Left lung (tissue), 10 donors: Measurements from ENCODE around the gene RSAD2. TPM values are rescaled to one million over a fixed set of nuclear protein-coding genes. Genes with fewer than 3 reads are reported as not detected.

ENCODE experiments used
- ATAC-seq: fragments of 200-7000 bp; cut with Tn5 transposase; one replicate; pipeline ENCODE4 v1.9.1; 2020; ENCODE audit warnings: moderate library complexity
- DNase-seq, 4 donors: peaks; one replicate each; pipeline ENCODE4 v3.0.0-alpha.2; 2013 to 2020
- H3K27ac ChIP-seq, 2 donors: fragments of 200-600 bp; sonication (generic) in 1 of 2; one replicate each; pipeline versions ENCODE4 v1.5.0 to v1.8.0; 2020 to 2021
- H3K27me3 ChIP-seq, 2 donors: fragments of 200-600 bp; sonication (generic) in 1 of 2; one replicate each; pipeline versions ENCODE4 v1.5.0 to v1.8.0; 2020 to 2021
- H3K36me3 ChIP-seq, 2 donors: fragments of 200-600 bp; sonication (generic) in 1 of 2; one replicate each; pipeline versions ENCODE4 v1.5.0 to v1.8.0; 2020 to 2021
- H3K4me1 ChIP-seq, 2 donors: fragments of 200-600 bp; one replicate each; pipeline ENCODE4 v1.8.0; 2021
- H3K4me3 ChIP-seq, 2 donors: fragments of 200-600 bp; sonication (generic) in 1 of 2; one replicate each; pipeline versions ENCODE4 v1.5.0 to v1.8.0; 2020 to 2021; ENCODE audit warnings: mild to moderate bottlenecking in 1 of 2
- H3K9me3 ChIP-seq, 2 donors: fragments of 200-600 bp; sonication (generic) in 1 of 2; one replicate each; pipeline versions ENCODE4 v1.5.0 to v1.8.0; 2020 to 2021
- CTCF ChIP-seq, 2 donors: fragments of 200-600 bp; sonication (generic) in 1 of 2; IDR thresholded peaks; one replicate each; pipeline versions ENCODE4 v1.5.0 to v1.8.0; 2021; ENCODE audit warnings: antibody characterized with exemption in 2 of 2
- intact Hi-C, 2 donors: fragments of 100-400 bp; cut with DNase I; formaldehyde crosslinking; loops; one replicate each; pipeline versions ENCODE4 v1.11.2 to v1.14.2; 2022
- polyA plus RNA-seq, 6 donors: library from polyadenylated mRNA; unstranded; fragments of 120-200 nt; gene quantifications; one replicate each; pipeline ENCODE4 v1.2.1, GENCODE V29; 2013; ENCODE audit not compliant: insufficient read length in 6 of 6
- total RNA-seq, 2 donors: library from RNA; stranded (reverse); fragmentation: NEBNext Ultra II Directional; extraction: Animal tissue kit (Norgen Biotek cat#: 25700); gene quantifications; one replicate each; pipeline ENCODE4 v1.2.1, GENCODE V29; 2021
- donor health status: DM: no; HTN: yes; CAD: no.
- donor health status: DM: no; HTN: no; CAD: no.

RSAD2 gene
- total and polyA plus RNA-seq, 8 donors: 3.5 to 23.1 (median 4.8) TPM

- peaks cover 0 to 32% of the 10 kb centered on the region in 2 donors for H3K4me1 ChIP-seq
- H3K9me3 ChIP-seq: peaks cover 0 to 17% of the 10 kb centered on the region in 2 donors
- H3K27me3 ChIP-seq: no peaks in the 10 kb centered on the region
- intact Hi-C loops: no loop called here
- H3K36me3 ChIP-seq: peaks cover 0 to 46% of the 10 kb centered on the region in 2 donors
- peak overlapping the region in 1 of 2 donors; percentile 65 for H3K4me3 ChIP-seq
- ATAC-seq (no peak), DNase-seq (peak in 1 of 4 donors; percentile 38)
- H3K27ac ChIP-seq: peak overlapping the region in 1 of 2 donors; percentile 94
- no peak for TF ChIP-seq CTCF (IDR thresholded peaks at IDR 0.05)
Observed at GRCh38 chr2:6863792-6864191, 13.8 kb upstream of the RSAD2 start.

GRCh38 chr2:6864231-6864754, 13.3 kb upstream of the RSAD2 start:
- peak overlapping the region in 1 of 2 donors; percentile 65 for H3K4me3 ChIP-seq
- DNase-seq (no peak), ATAC-seq (no peak)
- H3K27ac ChIP-seq: peak overlapping the region; percentile 79 to 94
- H3K4me1 ChIP-seq: peaks cover 0 to 32% of the 10 kb centered on the region in 2 donors
- intact Hi-C loops: no loop called here
- no peaks in the 10 kb centered on the region for H3K27me3 ChIP-seq
- peaks cover 0 to 13% of the 10 kb centered on the region in 2 donors for H3K9me3 ChIP-seq
- TF ChIP-seq CTCF (IDR thresholded peaks at IDR 0.05): no peak
- peaks cover 0 to 41% of the 10 kb centered on the region in 2 donors for H3K36me3 ChIP-seq

- peak overlapping the region; percentile 65 to 76 for H3K4me3 ChIP-seq
- peak overlapping the region; percentile 79 to 94 for H3K27ac ChIP-seq
- H3K36me3 ChIP-seq: peaks cover 0 to 35% of the 10 kb centered on the region in 2 donors
- peak; percentile 7 for ATAC-seq
- peaks cover 0 to 32% of the 10 kb centered on the region in 2 donors for H3K4me1 ChIP-seq
- H3K27me3 ChIP-seq: no peaks in the 10 kb centered on the region
- peak in 2 of 4 donors; percentile 35 to 86 for DNase-seq
- H3K9me3 ChIP-seq: peaks cover 0 to 6% of the 10 kb centered on the region in 2 donors
- no peak for TF ChIP-seq CTCF (IDR thresholded peaks at IDR 0.05)
- intact Hi-C loops: no loop called here
Observed at GRCh38 chr2:6864923-6865345, 12.6 kb upstream of the RSAD2 start.

- Histone ChIP-seq H3K4me1 (peaks cover 0 to 32% of the 10 kb centered on the region in 2 donors), H3K9me3 (no peaks in the 10 kb centered on the region), H3K27ac (peak within 1 kb of the TSS; percentile 79 to 94), H3K36me3 (peaks cover 0 to 28% of the 10 kb centered on the region in 2 donors), H3K27me3 (no peaks in the 10 kb centered on the region), H3K4me3 (peak within 1 kb of the TSS; percentile 65 to 76)
- ATAC-seq (peak; percentile 79), DNase-seq (peak; percentile 59 to 94 (median 70))
- intact Hi-C loops: no loop called here
- TF ChIP-seq CTCF (IDR thresholded peaks at IDR 0.05): peak in 1 of 2 donors; percentile 36
Observed at GRCh38 chr2:6865346-6866274, 12.0 kb upstream of the RSAD2 start, which contains the start of gene CMPK2. Gene CMPK2, minus strand, starts transcription at chr2:6865907. Its CDS starts 211 bp downstream, at chr2:6865696.

GRCh38 chr2:6866275-6866671, 11.3 kb upstream of the RSAD2 start:
- DNase-seq (peak in 3 of 4 donors; percentile 40 to 55 (median 43)), ATAC-seq (peak; percentile 84)
- Histone ChIP-seq H3K4me1 (peaks cover 0 to 32% of the 10 kb centered on the region in 2 donors), H3K27ac (peak overlapping the region; percentile 79 to 94), H3K9me3 (no peaks in the 10 kb centered on the region), H3K4me3 (peak overlapping the region; percentile 65 to 76), H3K27me3 (no peaks in the 10 kb centered on the region), H3K36me3 (peaks cover 0 to 22% of the 10 kb centered on the region in 2 donors)
- TF ChIP-seq CTCF (IDR thresholded peaks at IDR 0.05): peak in 1 of 2 donors; percentile 17
- intact Hi-C loops: no loop called here
